Liver (tissue), 9 donors: Measurements from ENCODE around the gene BOD1L1. TPM values are rescaled to one million over a fixed set of nuclear protein-coding genes. Genes with fewer than 3 reads are reported as not detected.

ENCODE experiments used
- DNase-seq: peaks from one replicate; pipeline ENCODE4 v3.0.0-alpha.2; 2017; ENCODE audit warnings: low spot score
- H3K27ac ChIP-seq, 2 donors: one replicate each; pipeline ENCODE4 v1.7.0; 2013; ENCODE audit warnings: inconsistent platforms in 2 of 2, low read length in 2 of 2, control low read depth in 1 of 2, low read depth in 1 of 2, mild to moderate bottlenecking in 1 of 2
- H3K27me3 ChIP-seq, 4 donors: one replicate each; pipeline versions ENCODE4 v1.6.1 to v1.7.0; 2013; ENCODE audit warnings: low read length in 3 of 4, inconsistent platforms in 1 of 4, mild to moderate bottlenecking in 1 of 4, moderate library complexity in 1 of 4; ENCODE audit not compliant: control insufficient read depth in 4 of 4, insufficient read depth in 4 of 4
- H3K36me3 ChIP-seq, 4 donors: one replicate each; pipeline versions ENCODE4 v1.6.1 to v1.7.0; 2013; ENCODE audit warnings: low read length in 3 of 4, mild to moderate bottlenecking in 3 of 4, low read depth in 1 of 4, moderate library complexity in 1 of 4; ENCODE audit not compliant: control insufficient read depth in 4 of 4, insufficient read depth in 3 of 4
- H3K4me1 ChIP-seq, 4 donors: one replicate each; pipeline versions ENCODE4 v1.6.1 to v1.7.0; 2013; ENCODE audit warnings: low read length in 3 of 4, mild to moderate bottlenecking in 3 of 4, moderate library complexity in 1 of 4; ENCODE audit not compliant: control insufficient read depth in 4 of 4, insufficient read depth in 4 of 4
- H3K4me3 ChIP-seq, 3 donors: one replicate each; pipeline versions ENCODE4 v1.6.1 to v1.7.0; 2013; ENCODE audit warnings: low read length in 3 of 3, control low read depth in 1 of 3, low read depth in 1 of 3, mild to moderate bottlenecking in 1 of 3
- H3K9ac ChIP-seq, 2 donors: one replicate each; pipeline ENCODE4 v1.7.0; 2013; ENCODE audit warnings: low read length in 2 of 2, mild to moderate bottlenecking in 2 of 2, moderate library complexity in 2 of 2, control low read depth in 1 of 2, low read depth in 1 of 2
- H3K9me3 ChIP-seq, 4 donors: one replicate each; pipeline versions ENCODE4 v1.6.1 to v1.7.0; 2013; ENCODE audit warnings: low read length in 3 of 4; ENCODE audit not compliant: control insufficient read depth in 4 of 4
- ATF3 ChIP-seq: IDR thresholded peaks from 2 replicates; pipeline ENCODE4 v1.6.1; 2016; ENCODE audit warnings: antibody characterized with exemption
- CTCF ChIP-seq: fragments of 150-350 bp; IDR thresholded peaks from 2 replicates; pipeline ENCODE4 v1.5.1; 2017; ENCODE audit warnings: improper control_type of control experiment, low read depth, low read length; ENCODE audit not compliant: missing input control
- EGR1 ChIP-seq, 2 donors: IDR thresholded peaks; 2 replicates each; pipeline ENCODE4 v1.6.1; 2016 to 2018; ENCODE audit warnings: antibody characterized with exemption in 2 of 2, low read depth in 2 of 2
- FOXA1 ChIP-seq: IDR thresholded peaks from 2 replicates; pipeline ENCODE4 v1.6.1; 2016; ENCODE audit warnings: antibody characterized with exemption
- FOXA2 ChIP-seq: IDR thresholded peaks from 2 replicates; pipeline ENCODE4 v1.6.1; 2016; ENCODE audit warnings: antibody characterized with exemption
- GABPA ChIP-seq, 2 donors: IDR thresholded peaks in 1 of 2; conservative IDR thresholded peaks in 1 of 2; 2 replicates each; pipeline ENCODE4 v1.6.1; 2016; ENCODE audit warnings: antibody characterized with exemption in 2 of 2, mild to moderate bottlenecking in 1 of 2, moderate library complexity in 1 of 2
- HNF4A ChIP-seq, 2 donors: conservative IDR thresholded peaks; 2 replicates each; pipeline ENCODE4 v1.6.1; 2016; ENCODE audit warnings: antibody characterized with exemption in 2 of 2, mild to moderate bottlenecking in 2 of 2
- HNF4G ChIP-seq: IDR thresholded peaks from 2 replicates; pipeline ENCODE4 v1.6.1; 2016; ENCODE audit warnings: antibody characterized with exemption
- JUND ChIP-seq, 2 donors: IDR thresholded peaks; 2 replicates each; pipeline ENCODE4 v1.6.1; 2016; ENCODE audit warnings: antibody characterized with exemption in 2 of 2
- MAX ChIP-seq: IDR thresholded peaks from 2 replicates; pipeline ENCODE4 v1.6.1; 2016; ENCODE audit warnings: antibody characterized with exemption
- NR2F2 ChIP-seq: IDR thresholded peaks from 2 replicates; pipeline ENCODE4 v1.6.1; 2016; ENCODE audit warnings: antibody characterized with exemption
- RAD21 ChIP-seq, 2 donors: IDR thresholded peaks; 2 replicates each; pipeline ENCODE4 v1.6.1; 2016; ENCODE audit warnings: antibody characterized with exemption in 2 of 2, mild to moderate bottlenecking in 2 of 2
- REST ChIP-seq: IDR thresholded peaks from 2 replicates; pipeline ENCODE4 v1.6.1; 2016; ENCODE audit warnings: antibody characterized with exemption, mild to moderate bottlenecking
- RXRA ChIP-seq, 2 donors: IDR thresholded peaks; 2 replicates each; pipeline ENCODE4 v1.6.1; 2017 to 2018; ENCODE audit warnings: antibody characterized with exemption in 2 of 2, mild to moderate bottlenecking in 1 of 2
- SP1 ChIP-seq: IDR thresholded peaks from 2 replicates; pipeline ENCODE4 v1.6.1; 2018; ENCODE audit warnings: antibody characterized with exemption, mild to moderate bottlenecking
- TAF1 ChIP-seq: conservative IDR thresholded peaks from 2 replicates; pipeline ENCODE4 v1.6.1; 2016; ENCODE audit warnings: antibody characterized with exemption, mild to moderate bottlenecking
- YY1 ChIP-seq: IDR thresholded peaks from 2 replicates; pipeline ENCODE4 v1.6.1; 2016; ENCODE audit warnings: antibody characterized with exemption, mild to moderate bottlenecking
- ZBTB33 ChIP-seq: IDR thresholded peaks from 2 replicates; pipeline ENCODE4 v1.6.1; 2016; ENCODE audit warnings: antibody characterized with exemption
- WGBS: extraction: QIAGEN DNeasy Blood & Tissue Kit; methylation state at CpG from one replicate; pipeline ENCODE4 v1.1.7; 2013; 5-methylcytosine and 5-hydroxymethylcytosine counted together
- polyA plus RNA-seq, 2 donors: library from polyadenylated mRNA; stranded (reverse) in 1 of 2; unstranded in 1 of 2; fragments of 200-250 nt in 1 of 2; fragments of >200 nt in 1 of 2; fragmentation: Nextera tagmentation in 1 of 2; extraction: Ambion mirVana in 1 of 2; gene quantifications; one replicate each; pipeline versions ENCODE4 v1.2.1 to v1.2.3, GENCODE V29; 2013 to 2015
- total RNA-seq, 2 donors: library from RNA; depleted of rRNA; stranded (reverse); fragments of >200 nt; gene quantifications; one replicate each; pipeline ENCODE4 v1.2.3, GENCODE V29; 2014
- donor health status: healthy.
- donor health status: healthy.
- donor health status: healthy.
- donor health status: healthy.
- donor health status: healthy.

The BOD1L1 gene
- total and polyA plus RNA-seq, 4 donors: 4.1 to 19.2 (median 10.2) TPM

- TF ChIP-seq MAX (no peak), TAF1 (no peak), HNF4A (conservative IDR thresholded peaks at IDR 0.05) (no peak), RAD21 (IDR thresholded peaks at IDR 0.05) (no peak), YY1 (no peak), REST (no peak), SP1 (no peak), RXRA (IDR thresholded peaks at IDR 0.05) (no peak), JUND (IDR thresholded peaks at IDR 0.05) (no peak), FOXA1 (no peak), EGR1 (IDR thresholded peaks at IDR 0.05; ENCODE audit: low read depth in 2 of 2) (no peak), CTCF (no peak), NR2F2 (no peak), HNF4G (no peak), ZBTB33 (no peak), FOXA2 (no peak)
- Histone ChIP-seq H3K4me3 (no peak overlapping the region), H3K27ac (no peak overlapping the region), H3K9ac (no peak overlapping the region), H3K4me1 (peaks cover 2 to 19% (median 7%) of the 10 kb centered on the region in 4 donors), H3K9me3 (no peaks in the 10 kb centered on the region), H3K36me3 (no peaks in the 10 kb centered on the region), H3K27me3 (peaks cover 4 to 53% (median 26%) of the 10 kb centered on the region in 4 donors)
- 11% methylated on average over 13 of the region's 13 CpGs for WGBS
- DNase-seq: no peak
These were observed 93.7 kb downstream of the BOD1L1 start for GRCh38 chr4:13533670-13534343.

- Histone ChIP-seq H3K4me1 (peaks cover 2 to 13% (median 7%) of the 10 kb centered on the region in 4 donors), H3K27me3 (peaks cover 13 to 48% (median 26%) of the 10 kb centered on the region in 4 donors), H3K27ac (no peak overlapping the region), H3K36me3 (no peaks in the 10 kb centered on the region), H3K4me3 (no peak overlapping the region), H3K9ac (no peak overlapping the region), H3K9me3 (peaks cover 0 to 4% (median 0%) of the 10 kb centered on the region in 4 donors)
- 27% methylated on average over 8 of the region's 8 CpGs for WGBS
- DNase-seq: no peak
- TF ChIP-seq TAF1 (no peak), EGR1 (IDR thresholded peaks at IDR 0.05; ENCODE audit: low read depth in 2 of 2) (no peak), CTCF (no peak), ATF3 (no peak), YY1 (no peak), REST (no peak), GABPA (IDR thresholded peaks at IDR 0.05 in 1 of 2, conservative IDR thresholded peaks at IDR 0.05 in 1 of 2) (no peak), JUND (IDR thresholded peaks at IDR 0.05) (no peak), NR2F2 (no peak)
These were observed 95.9 kb downstream of the BOD1L1 start for GRCh38 chr4:13531625-13531998.
